HepG2 (cell line): ENCODE measurements around the gene S100A4.

ENCODE experiments used
- CBX2 ChIP-seq, 2 experiments: fragments of 200-600 bp in 1 of 2; sonication (generic); formaldehyde crosslinking in 1 of 2; IDR thresholded peaks; 2 replicates each; pipeline versions ENCODE4 v1.7.0 to v1.8.1; 2018 to 2022; ENCODE audit warnings: low read depth in 2 of 2, low read length in 1 of 2, mild to moderate bottlenecking in 1 of 2, missing genetic modification reagents in 1 of 2
- CTCF ChIP-seq: sonication (generic); formaldehyde crosslinking; IDR thresholded peaks from 2 replicates; pipeline ENCODE4 v1.5.0; 2020; ENCODE audit warnings: mild to moderate bottlenecking, missing genetic modification reagents, moderate library complexity
- ETV5 ChIP-seq: IDR thresholded peaks from 2 replicates; pipeline ENCODE4 v1.6.1; 2018; ENCODE audit warnings: missing biosample characterization, missing genetic modification reagents, inconsistent platforms, borderline replicate concordance
- RAD21 ChIP-seq: fragments of 450-650 bp; formaldehyde crosslinking; IDR thresholded peaks from 2 replicates; pipeline ENCODE4 v1.5.0; 2020; ENCODE audit warnings: mild to moderate bottlenecking

DNA sequence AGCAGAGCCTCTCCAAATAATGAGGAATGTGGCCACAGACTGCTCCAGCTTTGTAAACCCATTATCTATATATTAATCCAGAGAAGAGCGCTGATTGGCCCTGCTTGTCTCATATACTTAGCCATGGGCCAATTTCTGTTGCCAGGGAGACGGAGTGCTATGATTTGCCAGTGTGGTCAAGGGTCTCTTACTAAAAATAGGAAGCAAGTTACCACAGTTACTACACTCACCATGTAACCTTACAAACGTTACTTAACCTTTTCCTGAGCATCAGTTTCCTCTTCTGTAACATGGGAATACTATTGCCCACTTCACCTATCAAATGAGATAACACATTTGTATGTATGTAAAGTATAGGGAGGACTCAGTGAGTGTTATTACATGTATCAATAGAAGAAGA lies 27.7 kb upstream of the S100A4 start:
- TF ChIP-seq CBX2 (IDR thresholded peaks at IDR 0.05; ENCODE audit: low read depth, low read length) (no peak), CBX2 (CRISPR knock-in tag; IDR thresholded peaks at IDR 0.05; ENCODE audit: low read depth) (no peak), RAD21 (no peak), CTCF (CRISPR knock-in tag) (no peak), ETV5 (CRISPR knock-in tag) (no peak)
